Muscle layer of duodenum (tissue), 2 donors: ENCODE results near the gene LHPP.

Experiments used
- H3K27ac ChIP-seq: one replicate; pipeline ENCODE4 v1.7.0; 2013; ENCODE audit warnings: mild to moderate bottlenecking, low read length
- H3K27me3 ChIP-seq: one replicate; pipeline ENCODE4 v1.7.0; 2013; ENCODE audit warnings: low read depth, mild to moderate bottlenecking, control low read depth, low read length
- H3K36me3 ChIP-seq, 2 donors: one replicate each; pipeline ENCODE4 v1.7.0; 2013; ENCODE audit warnings: low read length in 2 of 2, control low read depth in 1 of 2, mild to moderate bottlenecking in 1 of 2; ENCODE audit not compliant: insufficient read depth in 2 of 2, control insufficient read depth in 1 of 2
- H3K4me1 ChIP-seq, 2 donors: one replicate each; pipeline ENCODE4 v1.7.0; 2013; ENCODE audit warnings: low read length in 2 of 2, mild to moderate bottlenecking in 2 of 2, control low read depth in 1 of 2, moderate library complexity in 1 of 2; ENCODE audit not compliant: insufficient read depth in 2 of 2, control insufficient read depth in 1 of 2
- H3K4me3 ChIP-seq, 2 donors: one replicate each; pipeline ENCODE4 v1.7.0; 2013; ENCODE audit warnings: low read length in 2 of 2, low read depth in 1 of 2, mild to moderate bottlenecking in 1 of 2
- H3K9me3 ChIP-seq, 2 donors: one replicate each; pipeline ENCODE4 v1.7.0; 2013; ENCODE audit warnings: low read length in 2 of 2, control low read depth in 1 of 2, mild to moderate bottlenecking in 1 of 2; ENCODE audit not compliant: control insufficient read depth in 1 of 2
- donor health status: healthy.

Gene LHPP

DNA sequence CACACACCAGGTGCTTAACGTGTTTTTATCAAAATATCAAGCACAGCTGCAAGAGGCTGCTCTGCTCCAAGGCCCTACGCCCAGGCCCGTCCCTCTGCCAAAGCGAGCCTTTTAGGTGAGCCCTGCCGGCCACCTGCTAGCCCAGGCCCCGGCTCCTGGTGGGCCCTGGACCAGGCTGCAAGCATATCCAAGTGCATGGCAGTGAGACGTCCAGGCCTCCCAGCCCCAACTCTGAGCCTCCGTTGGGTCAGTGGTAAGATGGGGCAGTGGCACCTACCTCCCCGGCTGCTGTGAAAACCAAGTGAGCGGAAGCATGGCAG lies 136.2 kb downstream of the LHPP start:
- no peaks in the 10 kb centered on the region for H3K9me3 ChIP-seq
- no peak overlapping the region for H3K4me3 ChIP-seq
- H3K36me3 ChIP-seq, result no peaks in the 10 kb centered on the region
- H3K27me3 ChIP-seq, result no peaks in the 10 kb centered on the region
- H3K27ac ChIP-seq, result no peak overlapping the region
- no peaks in the 10 kb centered on the region for H3K4me1 ChIP-seq

GRCh38 chr10:124598196-124598595 lies 136.6 kb downstream of the LHPP start:
- Histone ChIP-seq H3K27me3 (no peaks in the 10 kb centered on the region), H3K4me1 (no peaks in the 10 kb centered on the region), H3K4me3 (no peak overlapping the region), H3K27ac (no peak overlapping the region), H3K36me3 (no peaks in the 10 kb centered on the region), H3K9me3 (no peaks in the 10 kb centered on the region)

GRCh38 chr10:124598773-124599587 lies 137.4 kb downstream of the LHPP start:
- Histone ChIP-seq H3K9me3 (no peaks in the 10 kb centered on the region), H3K36me3 (no peaks in the 10 kb centered on the region), H3K27ac (no peak overlapping the region), H3K27me3 (no peaks in the 10 kb centered on the region), H3K4me1 (no peaks in the 10 kb centered on the region), H3K4me3 (no peak overlapping the region)

- Histone ChIP-seq H3K27me3 (no peaks in the 10 kb centered on the region), H3K4me1 (no peaks in the 10 kb centered on the region), H3K9me3 (no peaks in the 10 kb centered on the region), H3K27ac (no peak overlapping the region), H3K4me3 (no peak overlapping the region), H3K36me3 (no peaks in the 10 kb centered on the region)
Observed at GRCh38 chr10:124599588-124600050, 138.0 kb downstream of the LHPP start.

DNA sequence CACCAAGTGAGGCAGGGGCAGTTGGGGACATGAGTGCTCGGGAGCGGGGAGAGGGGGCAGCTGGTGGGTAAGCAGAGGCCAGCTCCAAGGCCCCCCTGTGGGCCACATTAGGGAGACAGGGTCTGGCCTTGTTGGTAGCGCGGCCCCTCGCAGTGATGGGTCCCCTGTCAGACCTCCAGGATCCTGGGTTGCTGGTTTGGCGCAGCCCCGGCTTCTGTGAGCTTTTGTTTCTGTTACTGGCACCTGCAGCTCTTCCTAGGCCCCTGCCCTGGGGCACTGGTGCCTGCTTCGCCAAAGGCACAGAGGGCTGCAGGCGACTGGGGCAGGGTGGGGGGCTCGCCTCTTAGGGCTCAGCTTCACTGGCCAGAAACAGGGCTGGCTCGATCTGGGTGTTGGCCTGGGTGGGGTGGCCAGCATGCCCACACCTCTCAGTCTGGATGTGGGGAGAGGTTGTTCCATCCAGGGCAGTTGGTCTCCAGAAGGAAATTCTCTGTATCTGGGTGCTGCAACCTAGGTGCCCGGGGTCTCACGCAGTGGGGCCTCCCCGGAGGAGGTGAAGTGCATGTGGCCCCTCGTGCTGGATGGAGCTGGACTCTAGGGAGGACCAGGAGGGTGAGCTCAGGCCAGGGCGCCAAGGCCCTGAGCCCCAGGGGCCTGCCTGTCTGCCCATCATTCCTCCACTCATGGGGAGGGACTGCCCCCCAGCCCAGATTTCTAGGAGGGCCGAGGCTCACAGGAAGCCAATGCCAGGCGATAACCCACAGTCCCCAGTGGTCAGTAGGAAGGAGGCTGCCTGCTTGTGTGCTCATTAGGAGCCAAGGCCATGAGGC lies 138.6 kb downstream of the LHPP start:
- no peak overlapping the region for H3K27ac ChIP-seq
- no peaks in the 10 kb centered on the region for H3K9me3 ChIP-seq
- no peaks in the 10 kb centered on the region for H3K4me1 ChIP-seq

GRCh38 chr10:124601016-124601415 lies 139.4 kb downstream of the LHPP start:
- no peak overlapping the region for H3K27ac ChIP-seq

More for the DNA sequence above, 138.6 kb downstream of the LHPP start:
- Histone ChIP-seq H3K27me3 (no peaks in the 10 kb centered on the region), H3K4me3 (no peak overlapping the region), H3K36me3 (no peaks in the 10 kb centered on the region)

DNA sequence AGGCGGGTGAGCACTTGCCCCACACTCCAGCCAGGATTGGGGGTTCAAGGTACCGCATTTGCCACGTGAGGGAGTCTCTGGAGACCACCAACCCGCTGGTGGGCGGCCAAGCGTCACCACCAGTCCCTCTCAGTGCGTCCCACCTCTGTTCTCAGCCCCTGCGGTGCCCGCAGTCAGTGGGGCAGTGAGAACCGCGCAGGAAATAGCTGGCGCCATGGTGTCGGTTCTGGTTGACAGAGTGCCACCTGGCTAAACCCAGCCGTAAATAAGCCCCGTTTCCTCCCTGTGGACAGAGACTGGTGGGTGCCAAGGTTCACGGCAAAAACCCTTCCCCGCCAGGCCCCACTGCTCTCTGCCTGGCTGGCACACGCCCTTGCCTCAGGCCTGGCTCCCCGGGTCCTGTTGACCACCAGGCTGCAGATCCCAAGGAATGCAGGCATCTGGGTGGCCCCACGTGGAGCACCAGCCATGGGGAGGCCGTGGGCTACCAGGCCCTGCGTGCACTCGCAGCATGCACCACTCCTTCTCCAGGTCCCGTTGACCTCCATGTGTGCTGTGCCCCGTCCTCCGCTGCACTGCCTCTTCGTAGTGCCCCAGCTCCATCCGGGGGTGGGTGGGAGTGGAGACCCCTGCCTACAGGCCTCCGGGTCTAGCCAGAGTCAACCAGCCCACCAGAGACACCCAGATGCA lies 140.0 kb downstream of the LHPP start:
- H3K4me1 ChIP-seq, result no peaks in the 10 kb centered on the region

More at GRCh38 chr10:124601016-124601415, 139.4 kb downstream of the LHPP start:
- no peaks in the 10 kb centered on the region for H3K27me3 ChIP-seq
- H3K36me3 ChIP-seq, result no peaks in the 10 kb centered on the region
- no peak overlapping the region for H3K4me3 ChIP-seq
- no peaks in the 10 kb centered on the region for H3K9me3 ChIP-seq
- H3K4me1 ChIP-seq, result no peaks in the 10 kb centered on the region

GRCh38 chr10:124602121-124602561 lies 140.5 kb downstream of the LHPP start:
- Histone ChIP-seq H3K9me3 (no peaks in the 10 kb centered on the region), H3K4me3 (no peak overlapping the region), H3K4me1 (no peaks in the 10 kb centered on the region), H3K27me3 (no peaks in the 10 kb centered on the region), H3K36me3 (no peaks in the 10 kb centered on the region), H3K27ac (no peak overlapping the region)

More for the DNA sequence above, 140.0 kb downstream of the LHPP start:
- Histone ChIP-seq H3K27me3 (no peaks in the 10 kb centered on the region), H3K4me3 (no peak overlapping the region), H3K36me3 (no peaks in the 10 kb centered on the region), H3K9me3 (no peaks in the 10 kb centered on the region), H3K27ac (no peak overlapping the region)

- H3K27me3 ChIP-seq, result no peaks in the 10 kb centered on the region
- H3K9me3 ChIP-seq, result no peaks in the 10 kb centered on the region
- H3K4me1 ChIP-seq, result no peaks in the 10 kb centered on the region
- H3K27ac ChIP-seq, result no peak overlapping the region
- H3K4me3 ChIP-seq, result no peak overlapping the region
- no peaks in the 10 kb centered on the region for H3K36me3 ChIP-seq
Observed at GRCh38 chr10:124602646-124603365, 141.2 kb downstream of the LHPP start.

GRCh38 chr10:124603376-124604213 lies 142.0 kb downstream of the LHPP start:
- Histone ChIP-seq H3K4me3 (no peak overlapping the region), H3K27me3 (no peaks in the 10 kb centered on the region), H3K4me1 (no peaks in the 10 kb centered on the region)

More at GRCh38 chr10:124603376-124604213, 142.0 kb downstream of the LHPP start:
- Histone ChIP-seq H3K9me3 (no peaks in the 10 kb centered on the region), H3K36me3 (no peaks in the 10 kb centered on the region), H3K27ac (no peak overlapping the region)
